HEK293 (cell line): ENCODE measurements around the gene STARD8.
"Not testable (repeated sequence)": the region's sequence is repeated elsewhere in the genome, so short reads cannot be mapped to it uniquely, and the experiment has no call there.

Experiments
- CTCF ChIA-PET: fragments of 350-600 bp; formaldehyde crosslinking; extraction: SDS; loops from one replicate; lab custom pipeline; 2021; ENCODE audit warnings: antibody characterized with exemption; lab: Yijun Ruan, JAX
- POLR2A ChIA-PET: fragments of 300-600 bp; formaldehyde crosslinking; extraction: SDS; loops from one replicate; lab custom pipeline; 2020; ENCODE audit warnings: antibody characterized with exemption, inconsistent platforms; lab: Yijun Ruan, JAX
- H3K27ac ChIP-seq: fragments of 200-500 bp; sonication (Bioruptor generic); 2 replicates; pipeline ENCODE4 v1.5.1; 2014; ENCODE audit warnings: low read depth, low read length, control low read depth, inconsistent platforms; ENCODE audit errors: extremely low read depth
- H3K36me3 ChIP-seq, 2 experiments: fragments of 200-500 bp in 1 of 2; sonication (Bioruptor generic) in 1 of 2; 1 replicate in 1 of 2; 2 replicates in 1 of 2; pipeline ENCODE4 v1.5.1; 2014 to 2017; ENCODE audit warnings: inconsistent platforms in 2 of 2, low read length in 2 of 2; ENCODE audit not compliant: control insufficient read depth in 2 of 2, insufficient read depth in 1 of 2
- H3K4me1 ChIP-seq: fragments of 200-500 bp; sonication (Bioruptor generic); 2 replicates; pipeline ENCODE4 v1.5.1; 2014; ENCODE audit warnings: mild to moderate bottlenecking, low read length, inconsistent platforms; ENCODE audit not compliant: control insufficient read depth, insufficient read depth
- H3K4me3 ChIP-seq: 2 replicates; pipeline ENCODE4 v1.5.1; 2011; ENCODE audit warnings: low read depth, mild to moderate bottlenecking, control low read depth, low read length, moderate library complexity
- H3K9me3 ChIP-seq: fragments of 200-500 bp; sonication (Bioruptor generic); 2 replicates; pipeline ENCODE4 v1.5.1; 2014; ENCODE audit warnings: low read depth, low read length, inconsistent platforms; ENCODE audit not compliant: control insufficient read depth, insufficient read depth
- AEBP2 ChIP-seq: fragments of 450-650 bp; formaldehyde crosslinking; IDR thresholded peaks from 2 replicates; pipeline ENCODE4 v1.5.1; 2016; ENCODE audit warnings: missing biosample characterization, missing genetic modification characterization, borderline replicate concordance
- GFI1B ChIP-seq: fragments of 450-650 bp; formaldehyde crosslinking; IDR thresholded peaks from 2 replicates; pipeline ENCODE4 v1.5.1; 2016; ENCODE audit warnings: missing biosample characterization, missing genetic modification characterization
- OSR2 ChIP-seq: fragments of 450-650 bp; formaldehyde crosslinking; IDR thresholded peaks from 2 replicates; pipeline ENCODE4 v1.5.1; 2016; ENCODE audit warnings: missing biosample characterization, missing genetic modification characterization
- SP3 ChIP-seq: fragments of 450-650 bp; formaldehyde crosslinking; IDR thresholded peaks from 2 replicates; pipeline ENCODE4 v1.5.1; 2016; ENCODE audit warnings: missing biosample characterization, missing genetic modification characterization
- YY2 ChIP-seq: fragments of 450-650 bp; formaldehyde crosslinking; IDR thresholded peaks from 2 replicates; pipeline ENCODE4 v1.5.1; 2016; ENCODE audit warnings: missing biosample characterization, missing genetic modification characterization
- ZNF121 ChIP-seq: fragments of 450-650 bp; formaldehyde crosslinking; IDR thresholded peaks from 2 replicates; pipeline ENCODE4 v1.5.1; 2016; ENCODE audit warnings: missing biosample characterization, missing genetic modification characterization
- ZNF133 ChIP-seq: fragments of 450-650 bp; formaldehyde crosslinking; IDR thresholded peaks from 2 replicates; pipeline ENCODE4 v1.5.1; 2016; ENCODE audit warnings: missing biosample characterization, missing genetic modification characterization
- ZNF146 ChIP-seq: fragments of 450-650 bp; formaldehyde crosslinking; IDR thresholded peaks from 2 replicates; pipeline ENCODE4 v1.5.1; 2016; ENCODE audit warnings: missing biosample characterization, missing genetic modification characterization
- ZNF175 ChIP-seq: fragments of 450-650 bp; formaldehyde crosslinking; IDR thresholded peaks from 2 replicates; pipeline ENCODE4 v1.5.1; 2016; ENCODE audit warnings: missing biosample characterization, missing genetic modification characterization
- ZNF362 ChIP-seq: fragments of 450-650 bp; formaldehyde crosslinking; IDR thresholded peaks from 2 replicates; pipeline ENCODE4 v1.5.1; 2016; ENCODE audit warnings: missing biosample characterization, missing genetic modification characterization
- ZNF366 ChIP-seq: fragments of 450-650 bp; formaldehyde crosslinking; conservative IDR thresholded peaks from 2 replicates; pipeline ENCODE4 v1.5.1; 2016; ENCODE audit warnings: missing biosample characterization, missing genetic modification characterization
- ZNF473 ChIP-seq: fragments of 450-650 bp; formaldehyde crosslinking; IDR thresholded peaks from 2 replicates; pipeline ENCODE4 v1.5.1; 2017; ENCODE audit warnings: missing biosample characterization, missing genetic modification characterization
- ZNF501 ChIP-seq: fragments of 450-650 bp; formaldehyde crosslinking; IDR thresholded peaks from 2 replicates; pipeline ENCODE4 v1.5.1; 2016; ENCODE audit warnings: missing biosample characterization, missing genetic modification characterization
- ZNF548 ChIP-seq: fragments of 450-650 bp; formaldehyde crosslinking; IDR thresholded peaks from 2 replicates; pipeline ENCODE4 v1.5.1; 2016; ENCODE audit warnings: missing biosample characterization, missing genetic modification characterization
- ZNF623 ChIP-seq: fragments of 450-650 bp; formaldehyde crosslinking; IDR thresholded peaks from 2 replicates; pipeline ENCODE4 v1.5.1; 2016; ENCODE audit warnings: missing biosample characterization, missing genetic modification characterization
- ZNF645 ChIP-seq: fragments of 450-650 bp; formaldehyde crosslinking; IDR thresholded peaks from 2 replicates; pipeline ENCODE4; 2016; ENCODE audit warnings: missing biosample characterization, missing genetic modification characterization
- TF ChIP-seq, protein P1 (sequence below): fragments of 450-650 bp; formaldehyde crosslinking; IDR thresholded peaks from 2 replicates; pipeline ENCODE4 v1.5.1; 2016; ENCODE audit warnings: missing biosample characterization, missing genetic modification characterization
- TF ChIP-seq, protein P2 (sequence below): fragments of 450-650 bp; formaldehyde crosslinking; IDR thresholded peaks from 2 replicates; pipeline ENCODE4 v1.5.1; 2016; ENCODE audit warnings: missing biosample characterization, missing genetic modification characterization, low read depth
- TF ChIP-seq, protein P3 (sequence below): fragments of 450-650 bp; IDR thresholded peaks from 2 replicates; pipeline ENCODE4 v1.5.1; 2018; ENCODE audit warnings: missing biosample characterization, mild to moderate bottlenecking, missing genetic modification characterization

The STARD8 gene

GRCh38 chrX:68614733-68615132 is 32.7 kb upstream of the STARD8 start:
- H3K27ac ChIP-seq, H3K9me3 ChIP-seq, H3K4me3 ChIP-seq, H3K36me3 ChIP-seq, H3K4me1 ChIP-seq, POLR2A ChIA-PET: not testable (repeated sequence)
- CTCF ChIA-PET, result interaction anchor here (1.9 kb wide), 1 partner anchor 15 kb away, joined by 9 read pairs; no protein-coding TSS in a partner anchor
- peak; percentile 85 for TF ChIP-seq ZNF146 (tag by site-specific recombination)

DNA sequence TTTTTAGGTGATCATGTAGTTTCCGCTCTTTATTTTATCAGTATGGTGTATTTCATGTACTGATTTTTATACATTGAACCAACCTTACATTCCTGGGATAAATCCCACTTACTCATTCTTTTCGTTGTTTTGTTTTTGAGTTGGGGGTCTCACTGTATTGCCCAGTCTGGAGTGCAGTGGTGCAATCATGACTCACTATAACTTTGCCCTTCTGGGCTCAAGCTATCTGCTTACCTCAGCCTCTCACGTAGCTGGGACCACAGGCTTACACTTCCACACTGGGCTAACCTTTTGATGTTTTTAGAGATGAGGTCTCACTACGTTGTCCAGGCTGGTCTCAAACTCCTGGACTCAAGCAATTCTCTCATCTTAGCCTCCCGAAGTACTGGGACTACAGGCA is 19.5 kb upstream of the STARD8 start:
- Histone ChIP-seq H3K36me3 (no peaks in the 10 kb centered on the region), H3K4me3 (no peak overlapping the region), H3K4me1 (no peaks in the 10 kb centered on the region), H3K27ac (no peak overlapping the region), H3K9me3 (no peaks in the 10 kb centered on the region)
- TF ChIP-seq ZNF501 (tag by site-specific recombination) (no peak), AEBP2 (tag by site-specific recombination) (no peak), ZNF121 (tag by site-specific recombination) (peak; percentile 85; the same call in 1 of the 2 replicates), SP3 (tag by site-specific recombination) (no peak)
- ChIA-PET CTCF (interaction anchor here (0.8 to 1.0 kb wide), 2 partner anchors 15 to 30 kb away, joined by 3 to 4 read pairs; no protein-coding TSS in a partner anchor), POLR2A (no interaction called here)

- H3K4me3 ChIP-seq, H3K9me3 ChIP-seq, CTCF ChIA-PET, H3K36me3 ChIP-seq, POLR2A ChIA-PET, H3K27ac ChIP-seq, H3K4me1 ChIP-seq: not testable (repeated sequence)
Measured at GRCh38 chrX:68629936-68630335, 17.5 kb upstream of the STARD8 start.

DNA sequence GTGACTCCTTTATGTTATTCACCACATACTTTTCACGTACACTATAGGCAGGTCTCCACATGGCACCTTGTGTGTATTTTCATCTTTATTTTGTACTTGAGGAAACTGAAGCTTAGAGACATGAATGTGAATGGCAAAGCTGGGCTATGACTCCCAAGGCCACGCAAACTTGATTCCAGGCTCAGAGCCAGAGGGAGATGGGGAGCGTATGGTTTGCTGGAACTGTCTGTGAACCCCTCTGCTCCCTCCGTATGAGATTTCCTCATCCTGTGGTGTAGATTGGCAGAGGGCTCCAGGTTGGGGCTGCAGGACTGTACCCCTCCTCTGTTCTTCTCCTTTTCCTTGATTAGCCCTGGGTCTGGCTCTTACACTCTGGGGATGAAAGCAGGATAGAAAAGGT is 16.1 kb upstream of the STARD8 start:
- ChIA-PET POLR2A (interaction anchor here (0.7 kb wide), 1 partner anchor 10 kb away, joined by 3 read pairs; no protein-coding TSS in a partner anchor), CTCF (no interaction called here)
- TF ChIP-seq GFI1B, result no peak
- TF ChIP-seq ZNF146 (tag by site-specific recombination), result no peak
- no peak for TF ChIP-seq ZNF366 (tag by site-specific recombination)
- TF ChIP-seq, protein P1, sequence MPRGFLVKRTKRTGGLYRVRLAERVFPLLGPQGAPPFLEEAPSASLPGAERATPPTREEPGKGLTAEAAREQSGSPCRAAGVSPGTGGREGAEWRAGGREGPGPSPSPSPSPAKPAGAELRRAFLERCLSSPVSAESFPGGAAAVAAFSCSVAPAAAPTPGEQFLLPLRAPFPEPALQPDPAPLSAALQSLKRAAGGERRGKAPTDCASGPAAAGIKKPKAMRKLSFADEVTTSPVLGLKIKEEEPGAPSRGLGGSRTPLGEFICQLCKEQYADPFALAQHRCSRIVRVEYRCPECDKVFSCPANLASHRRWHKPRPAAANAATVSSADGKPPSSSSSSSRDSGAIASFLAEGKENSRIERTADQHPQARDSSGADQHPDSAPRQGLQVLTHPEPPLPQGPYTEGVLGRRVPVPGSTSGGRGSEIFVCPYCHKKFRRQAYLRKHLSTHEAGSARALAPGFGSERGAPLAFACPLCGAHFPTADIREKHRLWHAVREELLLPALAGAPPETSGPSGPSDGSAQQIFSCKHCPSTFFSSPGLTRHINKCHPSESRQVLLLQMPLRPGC (tag by site-specific recombination), result no peak
- TF ChIP-seq ZNF548 (tag by site-specific recombination), result no peak
- no peak for TF ChIP-seq YY2
- TF ChIP-seq ZNF473 (tag by site-specific recombination), result no peak
- no peak for TF ChIP-seq ZNF175 (tag by site-specific recombination)
- TF ChIP-seq, protein P2, sequence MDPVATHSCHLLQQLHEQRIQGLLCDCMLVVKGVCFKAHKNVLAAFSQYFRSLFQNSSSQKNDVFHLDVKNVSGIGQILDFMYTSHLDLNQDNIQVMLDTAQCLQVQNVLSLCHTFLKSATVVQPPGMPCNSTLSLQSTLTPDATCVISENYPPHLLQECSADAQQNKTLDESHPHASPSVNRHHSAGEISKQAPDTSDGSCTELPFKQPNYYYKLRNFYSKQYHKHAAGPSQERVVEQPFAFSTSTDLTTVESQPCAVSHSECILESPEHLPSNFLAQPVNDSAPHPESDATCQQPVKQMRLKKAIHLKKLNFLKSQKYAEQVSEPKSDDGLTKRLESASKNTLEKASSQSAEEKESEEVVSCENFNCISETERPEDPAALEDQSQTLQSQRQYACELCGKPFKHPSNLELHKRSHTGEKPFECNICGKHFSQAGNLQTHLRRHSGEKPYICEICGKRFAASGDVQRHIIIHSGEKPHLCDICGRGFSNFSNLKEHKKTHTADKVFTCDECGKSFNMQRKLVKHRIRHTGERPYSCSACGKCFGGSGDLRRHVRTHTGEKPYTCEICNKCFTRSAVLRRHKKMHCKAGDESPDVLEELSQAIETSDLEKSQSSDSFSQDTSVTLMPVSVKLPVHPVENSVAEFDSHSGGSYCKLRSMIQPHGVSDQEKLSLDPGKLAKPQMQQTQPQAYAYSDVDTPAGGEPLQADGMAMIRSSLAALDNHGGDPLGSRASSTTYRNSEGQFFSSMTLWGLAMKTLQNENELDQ (tag by site-specific recombination), result no peak
- no peak for TF ChIP-seq ZNF362 (tag by site-specific recombination)
- no peak for TF ChIP-seq ZNF645 (tag by site-specific recombination)
- no peak for TF ChIP-seq ZNF133 (tag by site-specific recombination)
- TF ChIP-seq, protein P3, sequence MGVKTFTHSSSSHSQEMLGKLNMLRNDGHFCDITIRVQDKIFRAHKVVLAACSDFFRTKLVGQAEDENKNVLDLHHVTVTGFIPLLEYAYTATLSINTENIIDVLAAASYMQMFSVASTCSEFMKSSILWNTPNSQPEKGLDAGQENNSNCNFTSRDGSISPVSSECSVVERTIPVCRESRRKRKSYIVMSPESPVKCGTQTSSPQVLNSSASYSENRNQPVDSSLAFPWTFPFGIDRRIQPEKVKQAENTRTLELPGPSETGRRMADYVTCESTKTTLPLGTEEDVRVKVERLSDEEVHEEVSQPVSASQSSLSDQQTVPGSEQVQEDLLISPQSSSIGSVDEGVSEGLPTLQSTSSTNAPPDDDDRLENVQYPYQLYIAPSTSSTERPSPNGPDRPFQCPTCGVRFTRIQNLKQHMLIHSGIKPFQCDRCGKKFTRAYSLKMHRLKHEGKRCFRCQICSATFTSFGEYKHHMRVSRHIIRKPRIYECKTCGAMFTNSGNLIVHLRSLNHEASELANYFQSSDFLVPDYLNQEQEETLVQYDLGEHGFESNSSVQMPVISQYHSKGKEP, result no peak
- TF ChIP-seq OSR2 (tag by site-specific recombination), result no peak
- no peak for TF ChIP-seq ZNF623 (tag by site-specific recombination)

More for the DNA sequence above, 16.1 kb upstream of the STARD8 start:
- Histone ChIP-seq H3K27ac (no peak overlapping the region), H3K4me3 (no peak overlapping the region), H3K9me3 (no peaks in the 10 kb centered on the region), H3K36me3 (no peaks in the 10 kb centered on the region), H3K4me1 (no peaks in the 10 kb centered on the region)
